ENCODE data around the gene KCNQ1.

The KCNQ1 gene

DNA sequence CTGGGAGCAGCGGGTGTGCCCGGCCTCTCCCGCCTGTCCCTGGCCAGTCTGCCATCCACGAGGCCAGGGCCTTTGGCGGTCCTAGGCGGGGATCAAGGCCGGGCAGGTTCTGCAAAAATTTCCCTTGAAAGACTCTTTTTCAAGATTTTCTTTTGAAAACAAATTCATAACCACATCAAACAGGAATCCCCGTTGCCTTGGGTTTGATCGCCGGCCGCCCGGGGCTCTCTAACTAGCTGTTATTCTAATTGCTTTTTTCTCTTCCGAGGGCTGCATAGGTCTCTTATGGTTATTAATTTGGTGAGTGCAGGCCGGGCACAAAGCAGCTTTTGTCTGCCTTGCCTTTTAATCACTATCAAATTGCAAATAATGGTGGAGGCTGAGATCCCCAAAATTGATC lies 398.7 kb downstream of the KCNQ1 start:
- Histone ChIP-seq H2AFZ (ENCODE audit: low read depth, low read length, severe bottlenecking) (no peak overlapping the region), H3K4me2 (ENCODE audit: low read depth, low read length, poor library complexity, severe bottlenecking) (no peak overlapping the region)
- TF ChIP-seq EZH2phosphoT487 (conservative IDR thresholded peaks at IDR 0.05; ENCODE audit: low read length) (no peak), CTCF (IDR thresholded peaks at IDR 0.05; ENCODE audit: insufficient read depth, low read length, poor library complexity, severe bottlenecking) (no peak)

DNA sequence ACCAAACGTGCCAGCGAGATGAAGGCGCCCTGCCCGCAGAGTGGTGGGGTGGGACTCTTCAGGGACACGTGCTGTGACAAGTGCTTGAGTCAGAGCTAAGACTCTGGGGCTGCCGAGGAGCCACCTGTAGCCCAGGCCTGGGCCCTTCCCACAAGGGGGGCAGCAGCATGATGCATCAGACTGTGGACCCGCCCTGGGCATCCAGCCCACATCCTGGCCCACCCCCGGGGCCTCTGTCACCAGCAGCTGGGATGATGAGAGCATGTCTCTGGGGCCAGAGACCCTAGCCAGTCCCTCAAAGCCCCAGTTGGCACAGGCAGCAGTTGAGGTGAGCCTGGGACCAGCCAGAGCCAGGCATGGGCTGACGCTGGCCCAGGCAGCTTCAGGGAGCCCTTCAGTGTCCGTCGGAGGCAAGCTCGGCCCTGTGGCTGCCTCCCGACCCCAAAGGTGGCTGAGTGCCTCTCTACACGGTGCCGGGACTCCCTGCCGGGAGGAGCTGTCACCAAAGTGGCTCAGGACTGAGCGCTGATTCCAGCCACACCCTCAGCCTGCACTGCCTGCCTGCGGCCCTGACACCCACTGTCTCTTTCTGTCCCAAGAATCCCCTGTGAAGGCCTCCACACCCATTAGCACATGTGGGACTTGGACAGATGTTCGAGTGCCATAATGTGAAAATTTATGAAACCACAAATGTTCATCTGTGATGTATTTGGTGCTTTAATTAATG lies 399.5 kb downstream of the KCNQ1 start:
- Histone ChIP-seq H3K79me2 (ENCODE audit: insufficient read depth, low read length) (no peaks in the 10 kb centered on the region), H3K27ac (ENCODE audit: low read depth, low read length) (no peak overlapping the region), H3K4me2 (ENCODE audit: low read depth, low read length, poor library complexity, severe bottlenecking) (no peak overlapping the region), H3F3A (ENCODE audit: insufficient read depth) (no peaks in the 10 kb centered on the region), H3K27me3 (ENCODE audit: low read length) (no peaks in the 10 kb centered on the region), H3K9me2 (replicated peaks; ENCODE audit: insufficient read depth, low read length) (no peaks in the 10 kb centered on the region), H3K36me3 (ENCODE audit: low read length) (no peaks in the 10 kb centered on the region), H3K9ac (ENCODE audit: low read length) (no peak overlapping the region), H4K20me1 (ENCODE audit: low read depth, low read length) (no peaks in the 10 kb centered on the region; the same call in 1 of the 2 replicates), H3K4me3 (ENCODE audit: insufficient read depth, low read length, poor library complexity, severe bottlenecking) (no peak overlapping the region), H3K9me3 (ENCODE audit: insufficient read depth, low read length) (no peaks in the 10 kb centered on the region), H2AFZ (ENCODE audit: low read depth, low read length, severe bottlenecking) (no peak overlapping the region)
- TF ChIP-seq CTCF (IDR thresholded peaks at IDR 0.05; ENCODE audit: insufficient read depth, low read length, poor library complexity, severe bottlenecking): no peak

More for the DNA sequence above, 398.7 kb downstream of the KCNQ1 start:
- Histone ChIP-seq H4K20me1 (ENCODE audit: low read depth, low read length) (no peaks in the 10 kb centered on the region; the same call in 1 of the 2 replicates), H3K27me3 (ENCODE audit: low read length) (no peaks in the 10 kb centered on the region), H3K36me3 (ENCODE audit: low read length) (no peaks in the 10 kb centered on the region), H3K4me3 (ENCODE audit: insufficient read depth, low read length, poor library complexity, severe bottlenecking) (no peak overlapping the region), H3K9me3 (ENCODE audit: insufficient read depth, low read length) (no peaks in the 10 kb centered on the region), H3K9ac (ENCODE audit: low read length) (no peak overlapping the region), H3F3A (ENCODE audit: insufficient read depth) (no peaks in the 10 kb centered on the region), H3K79me2 (ENCODE audit: insufficient read depth, low read length) (no peaks in the 10 kb centered on the region), H3K9me2 (replicated peaks; ENCODE audit: insufficient read depth, low read length) (no peaks in the 10 kb centered on the region), H3K27ac (ENCODE audit: low read depth, low read length) (no peak overlapping the region)

- H3K9ac ChIP-seq (ENCODE audit: low read length): no peak overlapping the region
- no peak overlapping the region for H3K4me2 ChIP-seq (ENCODE audit: low read depth, low read length, poor library complexity, severe bottlenecking)
- no peaks in the 10 kb centered on the region for H3K9me2 ChIP-seq (replicated peaks; ENCODE audit: insufficient read depth, low read length)
- no peaks in the 10 kb centered on the region for H3K79me2 ChIP-seq (ENCODE audit: insufficient read depth, low read length)
- no peaks in the 10 kb centered on the region for H3F3A ChIP-seq (ENCODE audit: insufficient read depth)
- H3K27me3 ChIP-seq (ENCODE audit: low read length): no peaks in the 10 kb centered on the region
- H3K27ac ChIP-seq (ENCODE audit: low read depth, low read length): no peak overlapping the region
- no peaks in the 10 kb centered on the region for H3K9me3 ChIP-seq (ENCODE audit: insufficient read depth, low read length)
- H3K36me3 ChIP-seq (ENCODE audit: low read length): no peaks in the 10 kb centered on the region
- no peak overlapping the region for H2AFZ ChIP-seq (ENCODE audit: low read depth, low read length, severe bottlenecking)
- H4K20me1 ChIP-seq (ENCODE audit: low read depth, low read length): no peaks in the 10 kb centered on the region
- TF ChIP-seq CTCF (IDR thresholded peaks at IDR 0.05; ENCODE audit: insufficient read depth, low read length, poor library complexity, severe bottlenecking) (no peak), EZH2phosphoT487 (conservative IDR thresholded peaks at IDR 0.05; ENCODE audit: low read length) (no peak)
- no peak overlapping the region for H3K4me3 ChIP-seq (ENCODE audit: insufficient read depth, low read length, poor library complexity, severe bottlenecking)
Measured at GRCh38 chr11:2844996-2845395, 400.2 kb downstream of the KCNQ1 start.
